Measurements from ENCODE around the gene AMN.

DNA sequence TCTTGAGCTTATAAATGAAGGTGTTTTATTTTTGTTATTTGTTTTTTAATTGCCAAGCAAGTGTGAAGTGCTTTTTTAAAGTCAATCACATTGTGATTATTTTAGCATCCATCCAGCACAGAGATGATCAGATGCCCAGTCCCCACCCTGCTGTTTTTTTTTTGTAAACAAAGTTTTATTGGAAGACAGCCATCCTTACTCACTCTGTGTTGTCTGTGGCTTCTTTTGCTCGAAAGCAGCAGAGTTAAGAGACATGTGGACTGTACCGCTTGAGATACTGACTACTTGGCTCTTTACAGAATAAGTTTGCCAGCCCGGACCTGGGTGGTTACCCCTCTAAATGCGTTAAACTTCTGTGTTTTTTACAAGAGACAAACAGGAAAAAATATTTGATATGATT lies 30.9 kb upstream of the AMN start:
- TF ChIP-seq, protein P1, sequence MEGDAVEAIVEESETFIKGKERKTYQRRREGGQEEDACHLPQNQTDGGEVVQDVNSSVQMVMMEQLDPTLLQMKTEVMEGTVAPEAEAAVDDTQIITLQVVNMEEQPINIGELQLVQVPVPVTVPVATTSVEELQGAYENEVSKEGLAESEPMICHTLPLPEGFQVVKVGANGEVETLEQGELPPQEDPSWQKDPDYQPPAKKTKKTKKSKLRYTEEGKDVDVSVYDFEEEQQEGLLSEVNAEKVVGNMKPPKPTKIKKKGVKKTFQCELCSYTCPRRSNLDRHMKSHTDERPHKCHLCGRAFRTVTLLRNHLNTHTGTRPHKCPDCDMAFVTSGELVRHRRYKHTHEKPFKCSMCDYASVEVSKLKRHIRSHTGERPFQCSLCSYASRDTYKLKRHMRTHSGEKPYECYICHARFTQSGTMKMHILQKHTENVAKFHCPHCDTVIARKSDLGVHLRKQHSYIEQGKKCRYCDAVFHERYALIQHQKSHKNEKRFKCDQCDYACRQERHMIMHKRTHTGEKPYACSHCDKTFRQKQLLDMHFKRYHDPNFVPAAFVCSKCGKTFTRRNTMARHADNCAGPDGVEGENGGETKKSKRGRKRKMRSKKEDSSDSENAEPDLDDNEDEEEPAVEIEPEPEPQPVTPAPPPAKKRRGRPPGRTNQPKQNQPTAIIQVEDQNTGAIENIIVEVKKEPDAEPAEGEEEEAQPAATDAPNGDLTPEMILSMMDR (IDR thresholded peaks at IDR 0.05): no peak
- TF ChIP-seq POLR2AphosphoS5 (IDR thresholded peaks at IDR 0.05) (no peak), POLR2A (IDR thresholded peaks at IDR 0.05) (no peak), EP300 (IDR thresholded peaks at IDR 0.05) (no peak)

All from gastroesophageal sphincter (tissue), 3 donors.